Frontal cortex (tissue), 4 donors: ENCODE data around the gene DDN. TPM values are rescaled to one million over a fixed set of nuclear protein-coding genes. Genes with fewer than 3 reads are reported as not detected.
A peak's percentile ranks its signal among the peaks of the same experiment; 100 is the strongest.

ENCODE experiments used
- DNase-seq, 2 donors: peaks; one replicate each; pipeline ENCODE4 v3.0.0; 2012; ENCODE audit warnings: low spot score in 2 of 2
- FAIRE-seq: peaks from 2 replicates; lab custom pipeline; 2012; peaks lifted over from hg19 to GRCh38; lab: Jason Lieb, UNC
- total RNA-seq: library from RNA; depleted of rRNA; stranded (reverse); fragments of >200 nt; gene quantifications from one replicate; pipeline ENCODE4 v1.2.3, GENCODE V29; 2014
- donor health status: control.
- donor health status: control.
- donor health status: control.

Gene DDN
- total RNA-seq, 1 donor from 2014 or later, result 14.7 TPM

GRCh38 chr12:49017891-49018260 is 18.7 kb upstream of the DDN start:
- no peak for DNase-seq
- FAIRE-seq, result no peak

GRCh38 chr12:49015196-49015595 is 16.0 kb upstream of the DDN start:
- no peak for DNase-seq
- no peak for FAIRE-seq

- no peak for FAIRE-seq
- DNase-seq, result no peak
Observed at GRCh38 chr12:49014547-49014946, 15.4 kb upstream of the DDN start.

GRCh38 chr12:49013428-49013827 is 14.3 kb upstream of the DDN start:
- FAIRE-seq, result no peak

GRCh38 chr12:49012739-49013138 is 13.6 kb upstream of the DDN start:
- no peak for DNase-seq
- FAIRE-seq, result no peak

More at GRCh38 chr12:49013428-49013827, 14.3 kb upstream of the DDN start:
- DNase-seq, result no peak

- FAIRE-seq, result no peak
Observed at GRCh38 chr12:49010092-49010668, 11.0 kb upstream of the DDN start.

GRCh38 chr12:49008943-49009342 is 9.8 kb upstream of the DDN start:
- DNase-seq (no peak), FAIRE-seq (no peak)

More at GRCh38 chr12:49010092-49010668, 11.0 kb upstream of the DDN start:
- DNase-seq, result no peak

- no peak for DNase-seq
- no peak for FAIRE-seq
Observed at GRCh38 chr12:49000346-49000745, 1.2 kb upstream of the DDN start.

GRCh38 chr12:48998497-48999353 is 450 bp downstream of the DDN start:
- FAIRE-seq (no peak), DNase-seq (no peak)

- DNase-seq, result no peak
- FAIRE-seq, result no peak
Observed at GRCh38 chr12:48997719-48998496, 1.3 kb downstream of the DDN start.

- FAIRE-seq, result no peak
- DNase-seq, result peak; percentile 82 to 84
Observed at GRCh38 chr12:48996794-48997718, 2.1 kb downstream of the DDN start.

- FAIRE-seq, result no peak
- DNase-seq, result peak; percentile 90 to 96
Observed at GRCh38 chr12:48995086-48995879, 3.9 kb downstream of the DDN start.

- no peak for FAIRE-seq
- peak in 1 of 2 donors; percentile 33 for DNase-seq
Observed at GRCh38 chr12:48994224-48995085, 4.7 kb downstream of the DDN start.

GRCh38 chr12:48993787-48994186 is 5.4 kb downstream of the DDN start:
- FAIRE-seq, result no peak

GRCh38 chr12:48991247-48992050 is 7.7 kb downstream of the DDN start:
- FAIRE-seq, result no peak
- no peak for DNase-seq

More at GRCh38 chr12:48993787-48994186, 5.4 kb downstream of the DDN start:
- DNase-seq, result no peak

- FAIRE-seq (no peak), DNase-seq (no peak)
Observed at GRCh38 chr12:48990552-48990951, 8.6 kb downstream of the DDN start.

- DNase-seq (peak in 1 of 2 donors; percentile 56), FAIRE-seq (no peak)
Observed at GRCh38 chr12:48988030-48988649, 11.0 kb downstream of the DDN start.
